Endothelial cell of umbilical vein (primary cell): Measurements from ENCODE around the gene KCND1. TPM values are rescaled to one million over a fixed set of nuclear protein-coding genes. Genes with fewer than 3 reads are reported as not detected.

Experiments
- BruUV-seq: library from RNA; stranded (reverse); fragments of 400-500 nt; replicated peaks from 2 replicates; lab custom pipeline; 2021; lab: Mats Ljungman, UMichigan
- CTCF ChIA-PET: fragments of 300-600, 350-600 bp; sonication (Branson Sonifier 250); formaldehyde crosslinking; loops from one replicate; lab custom pipeline; 2021; ENCODE audit warnings: antibody characterized with exemption, inconsistent platforms; lab: Charles Lee
- POLR2A ChIA-PET: fragments of 300-600, 350-600 bp; sonication (Branson Sonifier 250); formaldehyde crosslinking; loops from one replicate; lab custom pipeline; 2021; ENCODE audit warnings: antibody characterized with exemption, inconsistent platforms; lab: Charles Lee
- DNase-seq: peaks from one replicate; pipeline ENCODE4 v3.0.0-alpha.2; 2011; ENCODE audit warnings: low read depth, low spot score
- FAIRE-seq: peaks from 2 replicates; lab custom pipeline; 2011; peaks lifted over from hg19 to GRCh38; lab: Jason Lieb, UNC
- H2AFZ ChIP-seq: 2 replicates; pipeline ENCODE4 v1.6.0; 2012; ENCODE audit warnings: low read depth, low read length, control low read depth, inconsistent platforms
- H3K27ac ChIP-seq: 2 replicates; pipeline ENCODE4 v1.5.1; 2011; ENCODE audit warnings: low read depth, mild to moderate bottlenecking, control low read depth, low read length, moderate library complexity; ENCODE audit not compliant: insufficient read depth
- H3K27me3 ChIP-seq, 2 experiments: 2 replicates each; pipeline versions ENCODE4 v1.6.0 to v1.6.1; 2011; ENCODE audit warnings: low read length in 2 of 2, mixed read lengths in 1 of 2; ENCODE audit not compliant: control insufficient read depth in 2 of 2, insufficient read depth in 2 of 2
- H3K36me3 ChIP-seq, 2 experiments: 2 replicates in 1 of 2; 3 replicates in 1 of 2; pipeline ENCODE4 v1.5.1; 2011; ENCODE audit warnings: low read length in 2 of 2, mild to moderate bottlenecking in 1 of 2, moderate library complexity in 1 of 2; ENCODE audit not compliant: control insufficient read depth in 2 of 2, insufficient read depth in 2 of 2; ENCODE audit errors: extremely low read depth in 1 of 2
- H3K4me1 ChIP-seq: 3 replicates; pipeline ENCODE4 v1.5.1; 2011; ENCODE audit warnings: mild to moderate bottlenecking, low read length; ENCODE audit not compliant: control insufficient read depth, insufficient read depth; ENCODE audit errors: extremely low read depth
- H3K4me2 ChIP-seq: 2 replicates; pipeline ENCODE4 v1.6.1; 2011; ENCODE audit warnings: low read length, control low read depth, mixed read lengths; ENCODE audit not compliant: insufficient read depth
- H3K4me3 ChIP-seq, 3 experiments: fragments of 200-600 bp in 1 of 3; sonication (generic), shearing (Covaris generic) in 1 of 3; replicated peaks in 1 of 3; 2 replicates each; pipeline ENCODE4 v1.5.1; 2011 to 2016; ENCODE audit warnings: control low read depth in 3 of 3, low read length in 3 of 3, mild to moderate bottlenecking in 2 of 3, inconsistent platforms in 1 of 3, low read depth in 1 of 3, moderate library complexity in 1 of 3; ENCODE audit not compliant: insufficient read depth in 1 of 3
- H3K79me2 ChIP-seq: 2 replicates; pipeline ENCODE4 v1.6.0; 2012; ENCODE audit warnings: low read length, inconsistent platforms; ENCODE audit not compliant: control insufficient read depth, insufficient read depth
- H3K9ac ChIP-seq: replicated peaks from 2 replicates; pipeline ENCODE3; 2011; ENCODE audit warnings: low read length, control low read depth; ENCODE audit not compliant: insufficient read depth; ENCODE audit errors: extremely low read depth
- H3K9me1 ChIP-seq: replicated peaks from 3 replicates; pipeline ENCODE4 v1.6.0; 2011; ENCODE audit warnings: mild to moderate bottlenecking, low read length; ENCODE audit not compliant: control insufficient read depth, insufficient read depth; ENCODE audit errors: extremely low read depth
- H3K9me3 ChIP-seq: replicated peaks from 2 replicates; pipeline ENCODE4 v1.5.1; 2012; ENCODE audit warnings: low read length, inconsistent platforms; ENCODE audit not compliant: control insufficient read depth, insufficient read depth
- H4K20me1 ChIP-seq: replicated peaks from 2 replicates; pipeline ENCODE3; 2011; ENCODE audit warnings: mild to moderate bottlenecking, low read length; ENCODE audit not compliant: control insufficient read depth, insufficient read depth; ENCODE audit errors: extremely low read depth
- EZH2 ChIP-seq: IDR thresholded peaks from 2 replicates; pipeline ENCODE4 v1.6.1; 2012; ENCODE audit warnings: borderline replicate concordance, low read depth, mild to moderate bottlenecking, moderate library complexity, low read length, inconsistent platforms; ENCODE audit not compliant: severe bottlenecking
- FOS ChIP-seq: IDR thresholded peaks from 2 replicates; pipeline ENCODE4 v1.6.1; 2011; ENCODE audit warnings: mild to moderate bottlenecking, low read length, moderate library complexity, borderline replicate concordance; ENCODE audit not compliant: insufficient read depth
- GATA2 ChIP-seq: IDR thresholded peaks from 2 replicates; pipeline ENCODE4 v1.7.0; 2011; ENCODE audit warnings: low read depth, mild to moderate bottlenecking, moderate library complexity, mixed read lengths, low read length; ENCODE audit not compliant: insufficient read length, insufficient read depth
- JUN ChIP-seq: IDR thresholded peaks from 2 replicates; pipeline ENCODE4 v1.6.1; 2011; ENCODE audit warnings: borderline replicate concordance, low read depth; ENCODE audit not compliant: insufficient read length, insufficient read depth
- MAX ChIP-seq: IDR thresholded peaks from 2 replicates; pipeline ENCODE4 v1.6.1; 2011; ENCODE audit not compliant: insufficient read depth, insufficient read length
- MYC ChIP-seq: IDR thresholded peaks from one replicate; pipeline ENCODE4 v1.6.1; 2011; ENCODE audit warnings: mild to moderate bottlenecking, low read depth, low read length
- POLR2A ChIP-seq: IDR thresholded peaks from 2 replicates; pipeline ENCODE4 v1.6.1; 2012; ENCODE audit warnings: low read depth, mild to moderate bottlenecking, control low read depth, low read length
- POLR2AphosphoS5 ChIP-seq: IDR thresholded peaks from 2 replicates; pipeline ENCODE4 v1.6.1; 2012; ENCODE audit warnings: low read depth, mild to moderate bottlenecking, control low read depth, low read length, moderate library complexity; ENCODE audit not compliant: insufficient read depth
- dilution Hi-C: fragments of 300-500 bp; cut with MboI; formaldehyde crosslinking; loops from one replicate; pipeline ENCODE4 v1.15.0; 2019; ENCODE audit warnings: low sequenced_read_pairs; ENCODE audit not compliant: extremely low pct_ligation_motif_present
- intact Hi-C: fragments of 100-400 bp; cut with micrococcal nuclease; formaldehyde crosslinking; loops from one replicate; pipeline ENCODE4 v1.10.0; 2022
- polyA plus RNA-seq, 4 experiments: library from polyadenylated mRNA; depleted of rRNA in 3 of 4; stranded (reverse) in 3 of 4; unstranded in 1 of 4; fragments of >200 nt; gene quantifications; 2 replicates each; pipeline versions ENCODE4 v1.2.1 to v1.2.3, GENCODE V29; 2011 to 2012; ENCODE audit warnings: missing spikeins in 1 of 4
- total RNA-seq: library from RNA; stranded (reverse); gene quantifications from 2 replicates; pipeline ENCODE4 v1.2.3, GENCODE V29; 2021
- TF ChIP-seq, protein P1 (sequence below), 2 donors: IDR thresholded peaks; 1 replicate in 1 of 2; 2 replicates in 1 of 2; pipeline ENCODE4 v1.5.1; 2011; ENCODE audit warnings: low read length in 2 of 2, mild to moderate bottlenecking in 2 of 2, moderate library complexity in 2 of 2, control low read depth in 1 of 2, inconsistent platforms in 1 of 2, low read depth in 1 of 2; ENCODE audit not compliant: insufficient read depth in 1 of 2; ENCODE audit errors: extremely low read depth in 1 of 2

Gene KCND1
- total and polyA plus RNA-seq, 2 donors (not counting 3 experiments of a cell fraction or from before 2014, with no cell fraction given), result 0.54 to 1.3 TPM

GRCh38 chrX:48999030-48999429 is 27.4 kb upstream of the KCND1 start:
- no peak for DNase-seq
- POLR2A ChIA-PET, result no interaction called here
- Histone ChIP-seq H3K4me2 (no peak overlapping the region), H3K9me3 (no peaks in the 10 kb centered on the region), H3K27ac (no peak overlapping the region), H3K79me2 (peaks cover 8% of the 10 kb centered on the region), H4K20me1 (no peaks in the 10 kb centered on the region), H2AFZ (no peak overlapping the region), H3K4me1 (peaks cover 3% of the 10 kb centered on the region), H3K9ac (no peak overlapping the region), H3K9me1 (no peaks in the 10 kb centered on the region), H3K4me3 (no peak overlapping the region), H3K36me3 (peaks cover 0 to 15% of the 10 kb centered on the region in 2 experiments), H3K27me3 (no peaks in the 10 kb centered on the region)
- BruUV-seq, result no TSS peak
- no peak for TF ChIP-seq POLR2A
- TF ChIP-seq MAX, result no peak
- TF ChIP-seq MYC, result no peak
- TF ChIP-seq POLR2AphosphoS5, result no peak
- no peak for TF ChIP-seq FOS
- no peak for TF ChIP-seq GATA2
- TF ChIP-seq JUN, result no peak
- TF ChIP-seq, protein P1, sequence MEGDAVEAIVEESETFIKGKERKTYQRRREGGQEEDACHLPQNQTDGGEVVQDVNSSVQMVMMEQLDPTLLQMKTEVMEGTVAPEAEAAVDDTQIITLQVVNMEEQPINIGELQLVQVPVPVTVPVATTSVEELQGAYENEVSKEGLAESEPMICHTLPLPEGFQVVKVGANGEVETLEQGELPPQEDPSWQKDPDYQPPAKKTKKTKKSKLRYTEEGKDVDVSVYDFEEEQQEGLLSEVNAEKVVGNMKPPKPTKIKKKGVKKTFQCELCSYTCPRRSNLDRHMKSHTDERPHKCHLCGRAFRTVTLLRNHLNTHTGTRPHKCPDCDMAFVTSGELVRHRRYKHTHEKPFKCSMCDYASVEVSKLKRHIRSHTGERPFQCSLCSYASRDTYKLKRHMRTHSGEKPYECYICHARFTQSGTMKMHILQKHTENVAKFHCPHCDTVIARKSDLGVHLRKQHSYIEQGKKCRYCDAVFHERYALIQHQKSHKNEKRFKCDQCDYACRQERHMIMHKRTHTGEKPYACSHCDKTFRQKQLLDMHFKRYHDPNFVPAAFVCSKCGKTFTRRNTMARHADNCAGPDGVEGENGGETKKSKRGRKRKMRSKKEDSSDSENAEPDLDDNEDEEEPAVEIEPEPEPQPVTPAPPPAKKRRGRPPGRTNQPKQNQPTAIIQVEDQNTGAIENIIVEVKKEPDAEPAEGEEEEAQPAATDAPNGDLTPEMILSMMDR (IDR thresholded peaks at IDR 0.05; ENCODE audit: extremely low read depth in 1 of 2, insufficient read depth in 1 of 2, low read depth in 1 of 2, low read length in 2 of 2), result no peak
- no peak for TF ChIP-seq EZH2
- dilution Hi-C loops, result no loop called here
- no peak for FAIRE-seq
- CTCF ChIA-PET, result interaction anchor here (1.0 kb wide), 1 partner anchor 10 kb away, joined by 3 read pairs; no protein-coding TSS in a partner anchor
- intact Hi-C loops, result no loop called here
